HG03442 (cell line): ENCODE results near the gene APC2.
A peak's percentile ranks its signal among the peaks of the same experiment; 100 is the strongest.
"Not testable (repeated sequence)": the region's sequence is repeated elsewhere in the genome, so short reads cannot be mapped to it uniquely, and the experiment has no call there.

Source experiments
- ATAC-seq: cut with Tn5 transposase; IDR thresholded peaks from one replicate; pipeline ENCODE4 v1.9.1; 2021; ENCODE audit warnings: mild to moderate bottlenecking, moderate library complexity; ENCODE audit not compliant: unreplicated experiment

Gene APC2

GRCh38 chr19:1429750-1430149, 20.2 kb upstream of the APC2 start:
- ATAC-seq, result no peak

GRCh38 chr19:1430246-1430645, 19.7 kb upstream of the APC2 start:
- no peak for ATAC-seq

DNA sequence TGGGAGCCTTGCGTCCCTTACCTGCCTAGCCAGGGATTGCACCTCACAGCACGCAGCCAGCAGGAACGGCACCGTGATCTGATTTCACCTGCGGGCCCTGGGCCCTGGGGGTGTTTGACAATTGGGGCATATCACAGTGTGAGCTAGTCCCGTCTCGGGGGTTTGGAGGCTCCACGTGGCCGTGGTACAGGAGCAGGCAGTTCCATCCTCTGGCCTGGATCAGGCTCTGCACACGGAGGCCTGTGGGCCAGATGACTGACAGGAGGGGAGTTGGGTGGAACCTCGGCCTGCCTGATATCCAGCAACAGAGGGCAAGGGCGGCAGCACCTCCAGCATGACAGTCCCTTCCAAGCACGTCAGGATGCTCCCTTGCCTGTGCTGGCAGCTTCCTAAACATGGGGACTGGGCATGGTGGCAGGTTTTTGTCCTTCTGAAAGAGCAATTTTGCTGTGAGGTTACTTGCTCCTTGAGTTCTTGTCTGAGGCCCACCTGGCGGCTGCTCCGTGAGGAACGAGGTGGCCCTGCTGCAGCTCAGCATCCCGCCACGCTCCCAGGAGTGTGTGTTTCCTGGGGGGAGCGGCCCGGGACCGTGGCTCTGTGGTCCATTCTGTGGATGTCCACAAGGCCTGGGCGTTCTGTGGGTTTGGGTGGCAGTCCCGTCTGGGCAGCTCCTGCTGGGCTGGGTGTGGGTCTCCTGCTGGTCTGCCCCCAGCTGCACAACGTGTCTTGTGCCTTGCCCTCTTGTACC, 18.0 kb upstream of the APC2 start:
- no peak for ATAC-seq

GRCh38 chr19:1432507-1432887, 17.4 kb upstream of the APC2 start:
- no peak for ATAC-seq

DNA sequence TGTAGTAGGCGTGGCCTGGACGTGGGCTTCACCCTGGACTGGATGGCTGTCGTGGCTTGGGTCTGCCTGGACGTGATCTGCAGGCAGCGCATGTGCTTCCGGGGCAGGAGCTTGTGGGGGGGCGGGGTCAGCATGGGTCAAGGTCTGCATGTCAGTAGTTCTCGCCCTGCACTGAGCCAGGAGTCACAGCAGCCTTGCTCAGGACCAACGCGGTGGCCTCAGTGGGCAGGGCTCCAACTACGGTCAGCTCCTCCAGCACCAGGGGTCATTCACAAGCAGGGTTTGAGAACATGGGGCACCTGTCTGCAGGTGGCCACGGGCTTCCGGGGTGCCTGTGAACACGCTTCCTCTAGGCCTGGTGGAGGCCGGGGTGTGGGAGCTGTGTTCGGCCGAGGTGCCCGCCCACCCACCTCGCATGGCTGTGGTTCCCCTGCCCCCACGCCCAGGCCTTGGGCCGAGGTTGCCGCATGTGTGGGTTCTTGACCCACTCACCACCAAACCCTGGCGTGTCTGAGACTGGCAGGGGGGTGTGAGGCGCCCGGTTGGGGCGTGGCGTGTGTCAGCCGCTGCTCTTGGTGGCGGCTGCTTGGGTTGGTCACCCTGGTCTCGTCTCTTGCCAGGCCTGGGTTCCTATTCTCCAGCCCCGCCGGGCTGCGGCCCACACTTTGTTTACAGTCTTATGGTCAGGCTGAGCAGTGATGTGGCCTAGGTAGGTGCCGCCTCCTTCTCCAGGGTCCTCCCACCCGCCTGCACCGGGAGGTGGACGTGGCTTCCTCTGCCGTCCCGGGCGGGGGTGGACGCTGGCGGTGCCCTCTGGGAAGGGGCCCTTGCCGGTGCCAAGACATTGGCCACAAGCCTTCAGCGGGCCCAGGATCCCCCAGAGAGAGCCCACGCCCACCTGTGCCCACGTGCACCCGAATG, 16.5 kb upstream of the APC2 start:
- ATAC-seq, result no peak

- ATAC-seq, result no peak
These were observed 15.9 kb upstream of the APC2 start for GRCh38 chr19:1434040-1434366.

- no peak for ATAC-seq
These were observed 15.3 kb upstream of the APC2 start for GRCh38 chr19:1434577-1435060.

GRCh38 chr19:1435378-1435989, 14.4 kb upstream of the APC2 start:
- no peak for ATAC-seq

GRCh38 chr19:1437609-1438008, 12.3 kb upstream of the APC2 start:
- ATAC-seq, result no peak

DNA sequence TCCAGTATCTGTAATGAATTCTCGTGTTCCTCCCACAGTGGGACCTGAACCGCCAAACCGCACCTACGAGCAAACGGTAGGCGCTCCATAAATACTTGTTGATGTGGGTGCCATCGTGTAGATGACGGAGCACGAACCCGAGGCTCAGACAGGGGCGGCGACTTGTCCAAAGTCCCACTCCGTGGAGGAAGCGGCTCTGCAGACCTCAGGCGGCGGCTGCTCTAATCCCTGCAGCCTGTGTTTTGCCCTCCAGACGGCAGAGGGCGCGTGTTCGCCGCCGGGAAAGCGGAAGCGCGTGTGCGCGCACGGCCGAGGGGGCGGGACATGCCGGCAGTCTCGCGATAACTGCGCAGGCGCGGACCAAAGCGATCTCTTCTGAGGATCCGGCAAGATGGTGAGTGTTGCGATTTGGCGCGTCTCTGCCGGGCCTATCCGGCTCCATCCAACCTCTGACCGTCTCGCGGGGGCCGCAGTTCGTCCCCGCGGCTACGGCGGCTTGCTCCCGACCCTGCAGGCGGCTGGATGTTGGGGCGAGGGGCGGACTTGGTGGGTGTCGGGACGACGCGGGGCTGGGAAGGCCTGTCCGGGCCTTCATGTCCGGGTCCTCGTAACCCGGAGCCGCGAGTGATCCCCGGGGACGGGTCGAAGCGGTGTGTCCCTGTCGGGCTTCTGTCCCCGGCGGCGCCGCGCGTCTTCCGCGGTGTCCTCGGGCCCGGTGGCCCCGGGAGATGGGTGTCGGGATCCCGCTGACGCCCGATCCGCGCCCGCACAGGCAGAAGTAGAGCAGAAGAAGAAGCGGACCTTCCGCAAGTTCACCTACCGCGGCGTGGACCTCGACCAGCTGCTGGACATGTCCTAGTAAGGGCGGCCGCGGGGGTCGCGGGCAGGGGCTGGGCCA, 11.6 kb upstream of the APC2 start, which contains the start of gene RPS15:
Gene RPS15 (plus strand): TSS at position 362 of the 898 bp plus-strand sequence. CDS start 30 bp downstream, at position 392.
- peak; percentile 77 for ATAC-seq

- no peak for ATAC-seq
These were observed 11.0 kb upstream of the APC2 start for GRCh38 chr19:1438933-1439354.

DNA sequence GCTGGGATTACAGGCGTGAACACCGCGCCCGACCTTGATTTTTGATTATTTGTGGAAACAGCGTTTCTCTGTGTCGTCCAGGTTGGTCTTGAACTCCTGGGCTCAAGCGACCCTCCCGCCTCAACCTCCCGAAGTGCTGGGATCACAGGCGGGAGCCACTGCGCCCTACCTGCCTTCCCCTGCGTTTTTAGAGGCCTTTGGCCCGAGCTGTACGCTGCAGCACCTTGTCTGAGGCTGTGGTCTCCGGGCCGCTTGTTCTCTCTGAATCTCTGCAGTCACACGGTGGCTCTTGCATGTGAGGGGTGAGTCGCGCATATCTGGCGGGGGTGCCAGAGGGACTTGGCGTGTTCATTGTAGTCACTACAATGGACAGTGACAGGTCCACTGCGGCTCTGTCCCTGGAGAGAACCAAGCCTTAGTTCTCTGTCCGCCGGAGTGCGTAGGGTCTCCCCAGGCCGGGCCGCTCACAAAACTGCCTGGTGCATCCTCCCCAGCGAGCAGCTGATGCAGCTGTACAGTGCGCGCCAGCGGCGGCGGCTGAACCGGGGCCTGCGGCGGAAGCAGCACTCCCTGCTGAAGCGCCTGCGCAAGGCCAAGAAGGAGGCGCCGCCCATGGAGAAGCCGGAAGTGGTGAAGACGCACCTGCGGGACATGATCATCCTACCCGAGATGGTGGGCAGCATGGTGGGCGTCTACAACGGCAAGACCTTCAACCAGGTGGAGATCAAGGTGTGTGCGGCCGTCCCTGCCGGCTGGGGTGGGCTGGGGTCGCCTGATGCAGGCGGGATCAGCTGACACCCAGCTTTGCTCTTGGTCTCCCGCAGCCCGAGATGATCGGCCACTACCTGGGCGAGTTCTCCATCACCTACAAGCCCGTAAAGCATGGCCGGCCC, 10.2 kb upstream of the APC2 start:
- not testable (repeated sequence) for ATAC-seq

DNA sequence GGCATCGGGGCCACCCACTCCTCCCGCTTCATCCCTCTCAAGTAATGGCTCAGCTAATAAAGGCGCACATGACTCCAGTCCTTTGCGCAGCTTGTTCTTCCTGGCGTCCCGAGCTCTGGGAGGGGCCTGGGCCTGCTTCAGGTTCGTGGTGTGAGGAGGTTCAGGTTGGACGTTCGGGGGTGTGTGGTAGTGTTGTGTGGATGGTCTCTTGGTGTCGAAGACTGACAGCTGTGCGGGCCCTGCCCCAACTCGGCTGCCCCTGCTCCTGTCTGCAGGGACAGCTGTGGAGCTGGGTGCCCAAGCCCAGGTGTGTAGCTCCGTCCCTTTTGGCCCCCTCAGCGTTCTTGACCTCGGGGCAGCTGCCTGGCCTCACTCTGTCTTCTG, 9.5 kb upstream of the APC2 start:
- ATAC-seq, result no peak

- ATAC-seq, result no peak
These were observed 8.9 kb upstream of the APC2 start for GRCh38 chr19:1441022-1441426.

GRCh38 chr19:1441677-1442438, 8.1 kb upstream of the APC2 start:
- ATAC-seq, result no peak

DNA sequence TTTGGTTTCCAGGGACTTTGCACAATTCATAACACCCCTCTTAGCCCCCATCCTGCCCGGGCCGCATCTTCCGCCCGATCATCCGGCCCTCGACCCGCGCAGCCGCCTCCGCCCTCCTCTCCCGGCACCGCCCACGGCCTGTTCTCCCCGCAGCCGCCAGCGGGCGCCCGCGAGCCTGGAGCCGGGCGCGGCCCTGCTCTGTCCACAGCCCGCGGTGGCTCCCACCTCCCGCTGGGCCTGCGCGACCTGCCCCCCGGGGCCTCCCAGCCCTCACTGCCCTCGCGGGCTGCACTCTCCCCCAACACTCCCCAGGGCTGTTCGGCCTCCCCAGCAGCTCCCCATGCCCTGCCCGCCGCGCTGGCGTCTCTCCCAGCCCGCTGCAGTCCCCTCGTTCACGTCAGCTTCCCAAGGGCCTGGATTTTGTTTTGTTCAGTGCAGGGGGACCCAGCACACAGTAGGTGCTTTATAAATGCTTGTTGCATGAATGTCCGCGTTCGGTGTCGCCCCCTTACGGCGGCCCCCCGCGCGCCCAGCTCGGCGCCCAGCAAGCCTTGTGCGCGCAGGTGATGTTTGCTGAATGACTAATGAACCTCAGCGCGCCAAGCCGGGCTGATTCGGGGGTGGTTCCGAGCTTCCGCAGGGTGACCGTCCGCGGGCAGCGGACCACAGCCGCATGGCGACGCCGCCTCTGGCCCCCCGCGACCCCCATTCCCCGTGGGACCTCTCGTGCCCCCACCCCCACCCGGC, 4.6 kb upstream of the APC2 start:
- ATAC-seq, result peak; percentile 62

- ATAC-seq, result no peak
These were observed 3.8 kb upstream of the APC2 start for GRCh38 chr19:1445932-1446712.
